ENCODE measurements around the gene GPR25.

GPR25 gene

DNA sequence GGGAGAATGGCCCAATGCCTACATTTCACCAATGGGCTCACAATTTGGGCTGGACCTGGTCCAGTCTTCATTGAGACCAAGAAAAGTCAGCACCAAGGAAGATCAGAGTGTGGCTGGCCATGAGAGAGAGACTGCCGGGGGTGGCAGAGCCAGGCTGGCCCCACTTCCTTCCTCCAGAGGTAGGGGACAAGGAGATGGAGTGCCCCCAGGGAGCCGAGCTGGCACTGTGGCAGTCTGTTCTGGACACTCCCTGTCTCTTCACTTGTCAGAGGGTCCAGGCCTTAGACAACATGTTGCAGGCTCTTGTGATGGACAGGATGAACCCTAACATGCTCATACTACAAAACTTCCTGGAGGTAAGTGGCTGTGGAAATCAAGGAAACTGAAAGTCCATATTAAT, 49.6 kb downstream of the GPR25 start:
- no peak overlapping the region for H3K4me3 ChIP-seq (ENCODE audit: low read depth, low read length)
- TF ChIP-seq, protein P1, sequence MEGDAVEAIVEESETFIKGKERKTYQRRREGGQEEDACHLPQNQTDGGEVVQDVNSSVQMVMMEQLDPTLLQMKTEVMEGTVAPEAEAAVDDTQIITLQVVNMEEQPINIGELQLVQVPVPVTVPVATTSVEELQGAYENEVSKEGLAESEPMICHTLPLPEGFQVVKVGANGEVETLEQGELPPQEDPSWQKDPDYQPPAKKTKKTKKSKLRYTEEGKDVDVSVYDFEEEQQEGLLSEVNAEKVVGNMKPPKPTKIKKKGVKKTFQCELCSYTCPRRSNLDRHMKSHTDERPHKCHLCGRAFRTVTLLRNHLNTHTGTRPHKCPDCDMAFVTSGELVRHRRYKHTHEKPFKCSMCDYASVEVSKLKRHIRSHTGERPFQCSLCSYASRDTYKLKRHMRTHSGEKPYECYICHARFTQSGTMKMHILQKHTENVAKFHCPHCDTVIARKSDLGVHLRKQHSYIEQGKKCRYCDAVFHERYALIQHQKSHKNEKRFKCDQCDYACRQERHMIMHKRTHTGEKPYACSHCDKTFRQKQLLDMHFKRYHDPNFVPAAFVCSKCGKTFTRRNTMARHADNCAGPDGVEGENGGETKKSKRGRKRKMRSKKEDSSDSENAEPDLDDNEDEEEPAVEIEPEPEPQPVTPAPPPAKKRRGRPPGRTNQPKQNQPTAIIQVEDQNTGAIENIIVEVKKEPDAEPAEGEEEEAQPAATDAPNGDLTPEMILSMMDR (IDR thresholded peaks at IDR 0.05; ENCODE audit: low read depth, low read length) = no peak
- in situ Hi-C loops (cut with HindIII; ENCODE audit: low sequenced_read_pairs) = no loop called here
- no peak for DNase-seq (ENCODE audit: low read depth, low spot score)

DNA sequence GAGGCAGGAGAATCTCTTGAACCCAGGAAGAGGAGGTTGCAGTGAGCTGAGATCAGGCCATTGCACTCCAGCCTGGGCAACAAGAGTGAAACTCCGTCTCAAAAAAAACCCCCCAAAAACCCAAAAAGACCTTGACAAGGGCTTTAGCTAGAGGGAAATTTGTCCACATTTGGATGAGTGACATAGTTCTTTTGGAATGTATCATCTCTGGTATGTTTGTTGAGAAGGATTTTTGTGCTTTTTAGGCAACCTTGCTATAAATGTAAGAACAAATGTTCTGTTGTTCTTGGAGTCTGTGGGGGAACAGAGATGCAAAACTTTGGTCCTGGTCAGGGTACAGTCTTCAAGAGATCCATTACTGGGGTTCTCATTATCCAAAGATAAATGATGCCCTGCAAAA, 50.8 kb downstream of the GPR25 start:
- in situ Hi-C loops (cut with HindIII; ENCODE audit: low sequenced_read_pairs) = no loop called here
- no peak overlapping the region for H3K4me3 ChIP-seq (ENCODE audit: low read depth, low read length)
- no peak for DNase-seq (ENCODE audit: low read depth, low spot score)
- TF ChIP-seq, protein P1 (IDR thresholded peaks at IDR 0.05; ENCODE audit: low read depth, low read length) = no peak
